WTC11 (cell line): Measurements from ENCODE around the gene CD209. TPM values are rescaled to one million over a fixed set of nuclear protein-coding genes. Genes with fewer than 3 reads are reported as not detected.

Experiments
- ATAC-seq: fragments of 200-7000 bp; cut with Tn5 transposase; 2 replicates; pipeline ENCODE4 v1.10.0; 2021; ENCODE audit warnings: mild to moderate bottlenecking, moderate library complexity
- CTCF ChIA-PET: fragments of 300-600 bp; sonication (Branson Sonifier 250); formaldehyde crosslinking; loops from one replicate; lab custom pipeline; 2021; ENCODE audit warnings: antibody characterized with exemption; lab: Charles Lee
- POLR2A ChIA-PET: fragments of 350-600 bp; sonication (Branson Sonifier 250); formaldehyde crosslinking; loops from one replicate; lab custom pipeline; 2021; ENCODE audit warnings: antibody characterized with exemption; lab: Charles Lee
- DNase-seq: peaks from one replicate; pipeline ENCODE4 v3.0.0; 2021; ENCODE audit warnings: low spot score
- H3K27ac Mint-ChIP-seq: 2 replicates; pipeline ENCODE4 v1.8.0; 2021; ENCODE audit warnings: mixed read lengths
- H3K27me3 Mint-ChIP-seq: 2 replicates; pipeline ENCODE4 v1.8.0; 2021; ENCODE audit warnings: low read depth, mild to moderate bottlenecking, moderate library complexity, mixed read lengths
- H3K36me3 Mint-ChIP-seq: 2 replicates; pipeline ENCODE4 v1.8.0; 2021; ENCODE audit warnings: mixed read lengths
- H3K4me1 Mint-ChIP-seq: 2 replicates; pipeline ENCODE4 v1.8.0; 2022; ENCODE audit warnings: mixed read lengths
- H3K4me3 Mint-ChIP-seq: 2 replicates; pipeline ENCODE4 v1.8.0; 2021; ENCODE audit warnings: mild to moderate bottlenecking, moderate library complexity, mixed read lengths
- H3K9me3 Mint-ChIP-seq: 2 replicates; pipeline ENCODE4 v1.8.0; 2021; ENCODE audit warnings: mixed read lengths
- CBFB ChIP-seq: sonication (generic); formaldehyde crosslinking; IDR thresholded peaks from 2 replicates; pipeline ENCODE4 v1.8.1; 2022; ENCODE audit warnings: mild to moderate bottlenecking, low read depth, missing genetic modification reagents
- GABPB1 ChIP-seq: sonication (generic); formaldehyde crosslinking; IDR thresholded peaks from 2 replicates; pipeline ENCODE4 v1.8.1; 2023; ENCODE audit warnings: mild to moderate bottlenecking, missing genetic modification reagents
- HMGA2 ChIP-seq: fragments of 250-450 bp; sonication (Bioruptor Pico); IDR thresholded peaks from 2 replicates; pipeline ENCODE4 v1.4.0; 2021; ENCODE audit warnings: mild to moderate bottlenecking, moderate library complexity
- KAT7 ChIP-seq: sonication (generic); formaldehyde crosslinking; IDR thresholded peaks from 2 replicates; pipeline ENCODE4 v1.8.1; 2023; ENCODE audit warnings: missing genetic modification reagents, mild to moderate bottlenecking, borderline replicate concordance
- TP53 ChIP-seq: sonication (generic); formaldehyde crosslinking; IDR thresholded peaks from 2 replicates; pipeline ENCODE4 v1.8.1; 2023; ENCODE audit warnings: mild to moderate bottlenecking, missing genetic modification reagents
- ZNF219 ChIP-seq: sonication (generic); formaldehyde crosslinking; IDR thresholded peaks from 2 replicates; pipeline ENCODE4 v1.8.0; 2023; ENCODE audit warnings: missing genetic modification reagents, mild to moderate bottlenecking, borderline replicate concordance
- ZNF317 ChIP-seq: sonication (generic); formaldehyde crosslinking; IDR thresholded peaks from 2 replicates; pipeline ENCODE4 v1.8.1; 2023; ENCODE audit warnings: low read depth, mild to moderate bottlenecking, moderate library complexity, missing genetic modification reagents, borderline replicate concordance
- total RNA-seq: library from RNA; stranded (reverse); gene quantifications from 3 replicates; pipeline ENCODE4 v1.2.3, GENCODE V29; 2021
- TF ChIP-seq, protein P1 (sequence below): fragments of 250-450 bp; sonication (Bioruptor Pico); IDR thresholded peaks from 2 replicates; pipeline ENCODE4 v1.9.0; 2021; ENCODE audit warnings: mild to moderate bottlenecking, borderline replicate concordance
- TF ChIP-seq, protein P2 (sequence below): fragments of 200-600 bp; IDR thresholded peaks from 2 replicates; pipeline ENCODE4 v1.8.0; 2022; ENCODE audit warnings: antibody characterized with exemption
- TF ChIP-seq, protein P3 (sequence below): sonication (generic); formaldehyde crosslinking; IDR thresholded peaks from 2 replicates; pipeline ENCODE4 v1.8.1; 2023; ENCODE audit warnings: mild to moderate bottlenecking, missing genetic modification reagents, borderline replicate concordance
- TF ChIP-seq, protein P4 (sequence below): sonication (generic); formaldehyde crosslinking; IDR thresholded peaks from 2 replicates; pipeline ENCODE4 v1.8.1; 2023; ENCODE audit warnings: mild to moderate bottlenecking, missing genetic modification reagents, moderate library complexity
- TF ChIP-seq, protein P5 (sequence below): sonication (generic); formaldehyde crosslinking; conservative IDR thresholded peaks from 2 replicates; pipeline ENCODE4 v1.8.1; 2023; ENCODE audit warnings: mild to moderate bottlenecking, low read depth, missing genetic modification reagents, moderate library complexity
- TF ChIP-seq, protein P6 (sequence below): fragments of 250-450 bp; sonication (Bioruptor Pico); IDR thresholded peaks from 2 replicates; pipeline ENCODE4 v1.8.0; 2021; ENCODE audit warnings: mild to moderate bottlenecking
- TF ChIP-seq, protein P7 (sequence below): fragments of 250-450 bp; sonication (Bioruptor Pico); conservative IDR thresholded peaks from 2 replicates; pipeline ENCODE4 v1.9.0; 2021; ENCODE audit warnings: mild to moderate bottlenecking

CD209 gene
- total RNA-seq, 1 experiment from 2014 or later, result not detected

DNA sequence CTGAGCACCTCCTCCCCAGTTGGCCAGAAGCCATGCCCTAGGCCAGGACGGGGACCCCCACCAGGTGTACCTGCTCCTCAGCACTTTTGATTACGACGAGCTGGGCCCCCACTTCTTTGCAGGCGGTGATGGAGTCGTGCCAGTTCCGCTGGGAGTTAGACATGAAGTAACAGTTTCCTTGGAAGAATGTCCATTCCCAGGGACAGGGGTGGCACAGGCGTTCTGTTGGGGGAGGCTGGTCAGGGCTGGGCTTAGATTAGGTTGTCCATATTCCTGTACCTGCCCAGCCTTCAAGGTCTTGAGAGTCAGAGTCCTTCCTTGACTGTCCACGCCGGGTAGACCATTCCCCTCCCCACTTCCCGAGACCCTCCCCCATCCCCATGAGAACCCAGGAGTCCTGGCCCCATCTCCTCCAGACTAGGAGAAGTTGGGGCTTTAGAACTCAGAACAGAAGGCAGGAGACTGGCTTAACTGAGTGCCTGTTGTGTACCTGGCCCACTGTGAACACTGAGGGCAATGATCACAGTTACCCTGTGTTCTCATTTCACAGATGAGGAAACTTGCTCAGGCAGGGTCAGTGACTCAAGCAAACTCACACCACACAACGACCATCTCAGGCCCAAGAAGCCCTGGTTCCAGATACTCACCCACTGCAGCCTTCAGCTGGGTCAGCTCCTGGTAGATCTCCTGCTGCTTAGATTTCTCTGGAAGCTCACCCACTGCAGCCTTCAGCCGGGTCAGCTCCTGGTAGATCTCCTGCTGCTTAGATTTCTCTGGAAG lies 2.3 kb downstream of the CD209 start:
- TF ChIP-seq HMGA2 (CRISPR knock-in tag) (no peak), CBFB (no peak), TP53 (CRISPR knock-in tag) (no peak), ZNF219 (CRISPR knock-in tag) (no peak), GABPB1 (CRISPR knock-in tag) (no peak)
- TF ChIP-seq, protein P1, sequence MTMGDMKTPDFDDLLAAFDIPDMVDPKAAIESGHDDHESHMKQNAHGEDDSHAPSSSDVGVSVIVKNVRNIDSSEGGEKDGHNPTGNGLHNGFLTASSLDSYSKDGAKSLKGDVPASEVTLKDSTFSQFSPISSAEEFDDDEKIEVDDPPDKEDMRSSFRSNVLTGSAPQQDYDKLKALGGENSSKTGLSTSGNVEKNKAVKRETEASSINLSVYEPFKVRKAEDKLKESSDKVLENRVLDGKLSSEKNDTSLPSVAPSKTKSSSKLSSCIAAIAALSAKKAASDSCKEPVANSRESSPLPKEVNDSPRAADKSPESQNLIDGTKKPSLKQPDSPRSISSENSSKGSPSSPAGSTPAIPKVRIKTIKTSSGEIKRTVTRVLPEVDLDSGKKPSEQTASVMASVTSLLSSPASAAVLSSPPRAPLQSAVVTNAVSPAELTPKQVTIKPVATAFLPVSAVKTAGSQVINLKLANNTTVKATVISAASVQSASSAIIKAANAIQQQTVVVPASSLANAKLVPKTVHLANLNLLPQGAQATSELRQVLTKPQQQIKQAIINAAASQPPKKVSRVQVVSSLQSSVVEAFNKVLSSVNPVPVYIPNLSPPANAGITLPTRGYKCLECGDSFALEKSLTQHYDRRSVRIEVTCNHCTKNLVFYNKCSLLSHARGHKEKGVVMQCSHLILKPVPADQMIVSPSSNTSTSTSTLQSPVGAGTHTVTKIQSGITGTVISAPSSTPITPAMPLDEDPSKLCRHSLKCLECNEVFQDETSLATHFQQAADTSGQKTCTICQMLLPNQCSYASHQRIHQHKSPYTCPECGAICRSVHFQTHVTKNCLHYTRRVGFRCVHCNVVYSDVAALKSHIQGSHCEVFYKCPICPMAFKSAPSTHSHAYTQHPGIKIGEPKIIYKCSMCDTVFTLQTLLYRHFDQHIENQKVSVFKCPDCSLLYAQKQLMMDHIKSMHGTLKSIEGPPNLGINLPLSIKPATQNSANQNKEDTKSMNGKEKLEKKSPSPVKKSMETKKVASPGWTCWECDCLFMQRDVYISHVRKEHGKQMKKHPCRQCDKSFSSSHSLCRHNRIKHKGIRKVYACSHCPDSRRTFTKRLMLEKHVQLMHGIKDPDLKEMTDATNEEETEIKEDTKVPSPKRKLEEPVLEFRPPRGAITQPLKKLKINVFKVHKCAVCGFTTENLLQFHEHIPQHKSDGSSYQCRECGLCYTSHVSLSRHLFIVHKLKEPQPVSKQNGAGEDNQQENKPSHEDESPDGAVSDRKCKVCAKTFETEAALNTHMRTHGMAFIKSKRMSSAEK (CRISPR knock-in tag), result no peak
- TF ChIP-seq, protein P2, sequence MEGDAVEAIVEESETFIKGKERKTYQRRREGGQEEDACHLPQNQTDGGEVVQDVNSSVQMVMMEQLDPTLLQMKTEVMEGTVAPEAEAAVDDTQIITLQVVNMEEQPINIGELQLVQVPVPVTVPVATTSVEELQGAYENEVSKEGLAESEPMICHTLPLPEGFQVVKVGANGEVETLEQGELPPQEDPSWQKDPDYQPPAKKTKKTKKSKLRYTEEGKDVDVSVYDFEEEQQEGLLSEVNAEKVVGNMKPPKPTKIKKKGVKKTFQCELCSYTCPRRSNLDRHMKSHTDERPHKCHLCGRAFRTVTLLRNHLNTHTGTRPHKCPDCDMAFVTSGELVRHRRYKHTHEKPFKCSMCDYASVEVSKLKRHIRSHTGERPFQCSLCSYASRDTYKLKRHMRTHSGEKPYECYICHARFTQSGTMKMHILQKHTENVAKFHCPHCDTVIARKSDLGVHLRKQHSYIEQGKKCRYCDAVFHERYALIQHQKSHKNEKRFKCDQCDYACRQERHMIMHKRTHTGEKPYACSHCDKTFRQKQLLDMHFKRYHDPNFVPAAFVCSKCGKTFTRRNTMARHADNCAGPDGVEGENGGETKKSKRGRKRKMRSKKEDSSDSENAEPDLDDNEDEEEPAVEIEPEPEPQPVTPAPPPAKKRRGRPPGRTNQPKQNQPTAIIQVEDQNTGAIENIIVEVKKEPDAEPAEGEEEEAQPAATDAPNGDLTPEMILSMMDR, result no peak
- peaks cover 9% of the 10 kb centered on the region for H3K27me3 Mint-ChIP-seq
- no peak overlapping the region for H3K27ac Mint-ChIP-seq
- CTCF ChIA-PET, result no interaction called here
- peaks cover 1% of the 10 kb centered on the region for H3K36me3 Mint-ChIP-seq
- peaks cover 8% of the 10 kb centered on the region for H3K9me3 Mint-ChIP-seq
- POLR2A ChIA-PET, result no interaction called here
- peaks cover 20% of the 10 kb centered on the region for H3K4me1 Mint-ChIP-seq
- no peak overlapping the region for H3K4me3 Mint-ChIP-seq
- DNase-seq (no peak), ATAC-seq (no peak)

DNA sequence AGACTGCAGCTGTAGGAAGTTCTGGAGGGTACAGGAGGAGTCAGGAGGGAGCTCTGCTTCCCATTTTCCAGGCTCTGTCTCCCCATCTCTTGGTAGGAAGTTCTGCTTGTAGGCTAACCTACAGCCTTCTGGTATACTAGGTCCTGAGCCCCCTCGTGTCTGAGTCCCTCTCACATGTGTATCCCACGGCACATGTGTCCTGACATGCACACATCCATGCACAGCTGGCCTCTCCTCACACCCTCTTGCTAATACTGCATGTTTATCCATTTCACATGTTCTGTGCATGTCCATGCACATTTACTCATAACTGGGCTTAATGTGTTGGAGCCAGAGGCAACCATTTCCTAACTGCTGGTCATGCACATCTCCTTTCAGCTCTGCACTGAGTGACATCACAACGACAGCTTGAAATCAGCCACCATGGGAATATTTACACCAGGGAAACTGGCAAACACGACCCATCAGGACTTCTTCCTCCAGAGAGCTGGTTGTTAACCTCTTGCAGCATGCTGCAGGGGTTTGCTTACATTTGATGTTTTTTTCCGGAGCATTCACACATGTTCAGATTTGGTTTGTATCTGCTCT lies 3.0 kb downstream of the CD209 start:
- ATAC-seq (no peak), DNase-seq (no peak)
- H3K36me3 Mint-ChIP-seq, result no peaks in the 10 kb centered on the region; the same call in 1 of the 2 replicates
- CTCF ChIA-PET, result interaction anchor here (1.4 kb wide), 1 partner anchor 176 kb away, joined by 4 read pairs; no protein-coding TSS in a partner anchor
- peaks cover 7% of the 10 kb centered on the region for H3K9me3 Mint-ChIP-seq
- H3K4me1 Mint-ChIP-seq, result peaks cover 20% of the 10 kb centered on the region
- H3K27me3 Mint-ChIP-seq, result peaks cover 9% of the 10 kb centered on the region
- POLR2A ChIA-PET, result no interaction called here
- no peak overlapping the region for H3K4me3 Mint-ChIP-seq
- no peak overlapping the region for H3K27ac Mint-ChIP-seq
- TF ChIP-seq, protein P3, sequence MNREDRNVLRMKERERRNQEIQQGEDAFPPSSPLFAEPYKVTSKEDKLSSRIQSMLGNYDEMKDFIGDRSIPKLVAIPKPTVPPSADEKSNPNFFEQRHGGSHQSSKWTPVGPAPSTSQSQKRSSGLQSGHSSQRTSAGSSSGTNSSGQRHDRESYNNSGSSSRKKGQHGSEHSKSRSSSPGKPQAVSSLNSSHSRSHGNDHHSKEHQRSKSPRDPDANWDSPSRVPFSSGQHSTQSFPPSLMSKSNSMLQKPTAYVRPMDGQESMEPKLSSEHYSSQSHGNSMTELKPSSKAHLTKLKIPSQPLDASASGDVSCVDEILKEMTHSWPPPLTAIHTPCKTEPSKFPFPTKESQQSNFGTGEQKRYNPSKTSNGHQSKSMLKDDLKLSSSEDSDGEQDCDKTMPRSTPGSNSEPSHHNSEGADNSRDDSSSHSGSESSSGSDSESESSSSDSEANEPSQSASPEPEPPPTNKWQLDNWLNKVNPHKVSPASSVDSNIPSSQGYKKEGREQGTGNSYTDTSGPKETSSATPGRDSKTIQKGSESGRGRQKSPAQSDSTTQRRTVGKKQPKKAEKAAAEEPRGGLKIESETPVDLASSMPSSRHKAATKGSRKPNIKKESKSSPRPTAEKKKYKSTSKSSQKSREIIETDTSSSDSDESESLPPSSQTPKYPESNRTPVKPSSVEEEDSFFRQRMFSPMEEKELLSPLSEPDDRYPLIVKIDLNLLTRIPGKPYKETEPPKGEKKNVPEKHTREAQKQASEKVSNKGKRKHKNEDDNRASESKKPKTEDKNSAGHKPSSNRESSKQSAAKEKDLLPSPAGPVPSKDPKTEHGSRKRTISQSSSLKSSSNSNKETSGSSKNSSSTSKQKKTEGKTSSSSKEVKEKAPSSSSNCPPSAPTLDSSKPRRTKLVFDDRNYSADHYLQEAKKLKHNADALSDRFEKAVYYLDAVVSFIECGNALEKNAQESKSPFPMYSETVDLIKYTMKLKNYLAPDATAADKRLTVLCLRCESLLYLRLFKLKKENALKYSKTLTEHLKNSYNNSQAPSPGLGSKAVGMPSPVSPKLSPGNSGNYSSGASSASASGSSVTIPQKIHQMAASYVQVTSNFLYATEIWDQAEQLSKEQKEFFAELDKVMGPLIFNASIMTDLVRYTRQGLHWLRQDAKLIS (CRISPR knock-in tag), result no peak
- TF ChIP-seq, protein P4, sequence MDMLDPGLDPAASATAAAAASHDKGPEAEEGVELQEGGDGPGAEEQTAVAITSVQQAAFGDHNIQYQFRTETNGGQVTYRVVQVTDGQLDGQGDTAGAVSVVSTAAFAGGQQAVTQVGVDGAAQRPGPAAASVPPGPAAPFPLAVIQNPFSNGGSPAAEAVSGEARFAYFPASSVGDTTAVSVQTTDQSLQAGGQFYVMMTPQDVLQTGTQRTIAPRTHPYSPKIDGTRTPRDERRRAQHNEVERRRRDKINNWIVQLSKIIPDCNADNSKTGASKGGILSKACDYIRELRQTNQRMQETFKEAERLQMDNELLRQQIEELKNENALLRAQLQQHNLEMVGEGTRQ, result no peak
- TF ChIP-seq, protein P5, sequence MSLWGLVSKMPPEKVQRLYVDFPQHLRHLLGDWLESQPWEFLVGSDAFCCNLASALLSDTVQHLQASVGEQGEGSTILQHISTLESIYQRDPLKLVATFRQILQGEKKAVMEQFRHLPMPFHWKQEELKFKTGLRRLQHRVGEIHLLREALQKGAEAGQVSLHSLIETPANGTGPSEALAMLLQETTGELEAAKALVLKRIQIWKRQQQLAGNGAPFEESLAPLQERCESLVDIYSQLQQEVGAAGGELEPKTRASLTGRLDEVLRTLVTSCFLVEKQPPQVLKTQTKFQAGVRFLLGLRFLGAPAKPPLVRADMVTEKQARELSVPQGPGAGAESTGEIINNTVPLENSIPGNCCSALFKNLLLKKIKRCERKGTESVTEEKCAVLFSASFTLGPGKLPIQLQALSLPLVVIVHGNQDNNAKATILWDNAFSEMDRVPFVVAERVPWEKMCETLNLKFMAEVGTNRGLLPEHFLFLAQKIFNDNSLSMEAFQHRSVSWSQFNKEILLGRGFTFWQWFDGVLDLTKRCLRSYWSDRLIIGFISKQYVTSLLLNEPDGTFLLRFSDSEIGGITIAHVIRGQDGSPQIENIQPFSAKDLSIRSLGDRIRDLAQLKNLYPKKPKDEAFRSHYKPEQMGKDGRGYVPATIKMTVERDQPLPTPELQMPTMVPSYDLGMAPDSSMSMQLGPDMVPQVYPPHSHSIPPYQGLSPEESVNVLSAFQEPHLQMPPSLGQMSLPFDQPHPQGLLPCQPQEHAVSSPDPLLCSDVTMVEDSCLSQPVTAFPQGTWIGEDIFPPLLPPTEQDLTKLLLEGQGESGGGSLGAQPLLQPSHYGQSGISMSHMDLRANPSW, result no peak
- TF ChIP-seq, protein P6, sequence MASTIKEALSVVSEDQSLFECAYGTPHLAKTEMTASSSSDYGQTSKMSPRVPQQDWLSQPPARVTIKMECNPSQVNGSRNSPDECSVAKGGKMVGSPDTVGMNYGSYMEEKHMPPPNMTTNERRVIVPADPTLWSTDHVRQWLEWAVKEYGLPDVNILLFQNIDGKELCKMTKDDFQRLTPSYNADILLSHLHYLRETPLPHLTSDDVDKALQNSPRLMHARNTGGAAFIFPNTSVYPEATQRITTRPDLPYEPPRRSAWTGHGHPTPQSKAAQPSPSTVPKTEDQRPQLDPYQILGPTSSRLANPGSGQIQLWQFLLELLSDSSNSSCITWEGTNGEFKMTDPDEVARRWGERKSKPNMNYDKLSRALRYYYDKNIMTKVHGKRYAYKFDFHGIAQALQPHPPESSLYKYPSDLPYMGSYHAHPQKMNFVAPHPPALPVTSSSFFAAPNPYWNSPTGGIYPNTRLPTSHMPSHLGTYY (CRISPR knock-in tag), result no peak
- TF ChIP-seq KAT7 (CRISPR knock-in tag) (no peak), ZNF317 (CRISPR knock-in tag) (no peak)
- TF ChIP-seq, protein P7, sequence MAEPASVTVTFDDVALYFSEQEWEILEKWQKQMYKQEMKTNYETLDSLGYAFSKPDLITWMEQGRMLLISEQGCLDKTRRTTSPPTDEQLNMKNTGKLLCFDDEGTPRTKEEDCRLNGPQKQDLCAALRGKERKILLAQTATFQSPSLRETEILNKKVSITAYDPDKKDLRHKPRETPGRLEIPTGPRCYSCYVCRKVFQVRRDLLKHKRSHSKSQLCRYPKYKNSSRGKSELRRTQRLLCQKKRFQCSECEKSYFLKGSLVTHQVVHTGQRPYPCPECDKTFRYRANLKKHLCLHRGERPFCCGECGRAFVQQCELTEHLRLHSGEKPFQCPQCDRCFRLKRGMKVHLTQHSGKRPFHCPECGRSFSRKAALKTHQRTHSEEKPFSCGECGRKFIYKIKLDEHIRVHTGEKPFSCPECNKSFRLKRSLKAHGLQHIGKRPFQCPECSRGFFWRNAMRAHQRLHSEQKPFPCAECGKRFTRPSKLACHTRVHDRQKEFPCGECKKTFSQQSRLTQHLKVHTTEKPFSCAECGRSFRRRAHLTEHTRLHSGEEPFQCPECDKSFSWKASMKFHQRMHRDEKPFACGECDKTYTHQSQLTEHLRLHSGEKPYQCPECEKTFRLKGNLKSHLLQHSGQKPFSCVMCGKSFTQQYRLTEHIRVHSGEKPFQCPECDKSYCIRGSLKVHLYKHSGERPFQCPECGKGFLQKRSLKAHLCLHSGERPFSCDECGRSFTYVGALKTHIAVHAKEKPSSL (CRISPR knock-in tag), result no peak
